ENCODE data around the gene HNF1A. TPM values are rescaled to one million over a fixed set of nuclear protein-coding genes. Genes with fewer than 3 reads are reported as not detected.
"Not testable (repeated sequence)": the region's sequence is repeated elsewhere in the genome, so short reads cannot be mapped to it uniquely, and the experiment has no call there.

Gene HNF1A
- total RNA-seq, 1 donor from 2014 or later = not detected

DNA sequence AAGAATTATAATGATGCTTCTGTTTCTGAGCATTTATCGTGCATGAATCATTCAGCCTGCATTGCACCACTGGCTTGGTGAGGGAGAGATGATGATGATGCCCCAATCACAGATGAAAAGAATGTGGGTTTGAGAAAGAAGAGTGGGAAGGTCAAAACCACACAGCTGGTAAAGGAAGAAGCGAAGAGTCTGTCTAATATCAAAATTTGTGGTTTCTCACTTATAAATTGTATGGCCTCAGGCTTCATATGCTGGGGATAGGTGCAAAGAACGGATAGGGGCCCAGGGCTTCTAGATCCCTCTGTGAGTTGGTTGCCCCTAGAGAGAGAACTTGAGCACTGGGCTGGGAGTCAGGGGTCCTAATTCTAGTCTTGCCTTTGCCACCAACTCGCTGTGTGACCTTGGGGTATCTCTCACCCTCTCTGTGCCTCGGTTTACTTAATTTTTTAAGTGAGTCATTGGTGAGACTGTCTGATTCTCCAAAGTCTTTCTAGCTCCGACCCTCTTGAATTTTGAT lies 58.5 kb downstream of the HNF1A start:
- H3K27ac ChIP-seq = no peak overlapping the region
- intact Hi-C loops (cut with DNase I) = no loop called here
- no peaks in the 10 kb centered on the region for H3K36me3 ChIP-seq
- H3K4me3 ChIP-seq = no peak overlapping the region
- TF ChIP-seq, protein P1, sequence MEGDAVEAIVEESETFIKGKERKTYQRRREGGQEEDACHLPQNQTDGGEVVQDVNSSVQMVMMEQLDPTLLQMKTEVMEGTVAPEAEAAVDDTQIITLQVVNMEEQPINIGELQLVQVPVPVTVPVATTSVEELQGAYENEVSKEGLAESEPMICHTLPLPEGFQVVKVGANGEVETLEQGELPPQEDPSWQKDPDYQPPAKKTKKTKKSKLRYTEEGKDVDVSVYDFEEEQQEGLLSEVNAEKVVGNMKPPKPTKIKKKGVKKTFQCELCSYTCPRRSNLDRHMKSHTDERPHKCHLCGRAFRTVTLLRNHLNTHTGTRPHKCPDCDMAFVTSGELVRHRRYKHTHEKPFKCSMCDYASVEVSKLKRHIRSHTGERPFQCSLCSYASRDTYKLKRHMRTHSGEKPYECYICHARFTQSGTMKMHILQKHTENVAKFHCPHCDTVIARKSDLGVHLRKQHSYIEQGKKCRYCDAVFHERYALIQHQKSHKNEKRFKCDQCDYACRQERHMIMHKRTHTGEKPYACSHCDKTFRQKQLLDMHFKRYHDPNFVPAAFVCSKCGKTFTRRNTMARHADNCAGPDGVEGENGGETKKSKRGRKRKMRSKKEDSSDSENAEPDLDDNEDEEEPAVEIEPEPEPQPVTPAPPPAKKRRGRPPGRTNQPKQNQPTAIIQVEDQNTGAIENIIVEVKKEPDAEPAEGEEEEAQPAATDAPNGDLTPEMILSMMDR (IDR thresholded peaks at IDR 0.05) = no peak
- no peaks in the 10 kb centered on the region for H3K27me3 ChIP-seq
- no peak for DNase-seq (ENCODE audit: low spot score in 2 of 2)
- H3K4me1 ChIP-seq = no peaks in the 10 kb centered on the region
- no peaks in the 10 kb centered on the region for H3K9me3 ChIP-seq

- DNase-seq (ENCODE audit: low spot score in 2 of 2) = peak in 1 of 2 donors; percentile 65
- Histone ChIP-seq H3K27me3 (no peaks in the 10 kb centered on the region), H3K4me3 (peak within 1 kb of the TSS; percentile 43 to 57), H3K36me3 (no peaks in the 10 kb centered on the region), H3K27ac (peak within 1 kb of the TSS in 1 of 2 donors; percentile 48), H3K4me1 (no peaks in the 10 kb centered on the region), H3K9me3 (no peaks in the 10 kb centered on the region)
- intact Hi-C loops (cut with DNase I) = no loop called here
- TF ChIP-seq, protein P1 (IDR thresholded peaks at IDR 0.05) = no peak
Measured at GRCh38 chr12:121038861-121039668, 60.7 kb downstream of the HNF1A start, which contains the start of gene OASL. Gene OASL, minus strand, starts transcription at chr12:121039246. Its CDS starts 275 bp downstream, at chr12:121038971.

GRCh38 chr12:121043067-121043466 lies 64.7 kb downstream of the HNF1A start:
- Histone ChIP-seq H3K27me3 (no peaks in the 10 kb centered on the region), H3K27ac (no peak overlapping the region), H3K36me3 (no peaks in the 10 kb centered on the region), H3K4me3 (no peak overlapping the region), H3K9me3 (no peaks in the 10 kb centered on the region), H3K4me1 (no peaks in the 10 kb centered on the region)
- DNase-seq (ENCODE audit: low spot score in 2 of 2) = no peak
- intact Hi-C loops (cut with DNase I) = no loop called here
- TF ChIP-seq, protein P1 (IDR thresholded peaks at IDR 0.05) = no peak

DNA sequence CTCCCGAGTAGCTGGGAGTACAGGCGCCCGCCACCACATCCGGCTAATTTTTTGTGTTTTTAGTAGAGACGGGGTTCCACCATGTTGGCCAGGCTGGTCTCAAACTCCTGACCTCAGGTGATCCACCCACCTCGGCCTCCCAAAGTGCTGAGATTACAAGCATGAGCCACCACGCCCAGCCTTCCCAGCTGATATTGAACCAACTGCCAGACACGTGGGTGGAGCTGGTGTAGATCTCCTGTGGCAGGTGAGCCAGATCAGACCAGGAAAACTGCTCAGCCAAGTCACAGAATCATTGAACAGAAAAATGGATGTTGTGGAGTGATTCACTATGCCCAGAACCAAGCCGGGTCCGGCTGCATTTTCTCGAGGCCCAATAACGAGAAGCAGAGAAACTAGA lies 69.1 kb downstream of the HNF1A start:
- H3K9me3 ChIP-seq; H3K27ac ChIP-seq; H3K4me1 ChIP-seq; intact Hi-C loops (cut with DNase I); H3K36me3 ChIP-seq; H3K27me3 ChIP-seq; DNase-seq (ENCODE audit: low spot score in 2 of 2); H3K4me3 ChIP-seq: not testable (repeated sequence)

DNA sequence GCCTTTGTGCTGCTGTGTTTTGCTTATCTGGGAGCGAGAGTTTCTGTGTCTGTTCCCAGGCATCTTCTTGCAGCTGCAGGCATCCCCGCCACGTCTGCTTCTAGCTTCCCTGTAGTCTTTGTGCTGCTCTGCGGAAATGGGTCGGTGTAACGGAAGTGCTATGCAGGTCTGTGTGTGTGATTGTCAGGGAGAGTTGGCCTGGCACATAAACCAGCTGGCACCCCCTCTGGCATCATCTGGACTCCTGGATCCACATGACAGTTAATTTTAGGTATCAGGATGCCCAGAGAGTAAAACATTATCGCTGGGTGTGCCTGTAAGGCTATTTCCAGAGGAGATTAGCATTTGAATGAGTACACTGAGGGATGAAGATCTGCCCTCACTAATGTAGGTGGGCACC lies 70.1 kb downstream of the HNF1A start:
- no peaks in the 10 kb centered on the region for H3K36me3 ChIP-seq
- DNase-seq (ENCODE audit: low spot score in 2 of 2) = peak in 1 of 2 donors; percentile 38
- intact Hi-C loops (cut with DNase I) = no loop called here

DNA sequence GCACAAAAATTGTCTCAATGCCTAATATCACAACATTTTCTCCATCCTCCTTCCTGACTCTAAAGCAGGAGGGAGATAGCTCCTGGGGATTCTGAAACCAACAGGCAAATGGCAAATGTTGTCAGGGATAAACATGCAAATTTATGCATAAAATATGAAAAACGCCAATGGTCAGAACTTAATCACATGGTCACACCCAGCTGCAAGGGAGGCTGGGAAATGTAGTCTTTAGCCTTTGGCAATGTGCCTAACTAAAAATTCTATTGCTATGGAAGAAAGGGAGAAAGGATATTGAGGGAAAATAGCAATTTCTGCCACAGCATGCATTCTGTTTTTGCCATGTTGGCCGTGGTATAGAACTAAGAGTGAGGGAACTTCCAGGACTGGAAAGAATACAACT lies 72.4 kb downstream of the HNF1A start:
- Histone ChIP-seq H3K4me3 (no peak overlapping the region), H3K27me3 (no peaks in the 10 kb centered on the region), H3K36me3 (no peaks in the 10 kb centered on the region), H3K4me1 (no peaks in the 10 kb centered on the region), H3K27ac (no peak overlapping the region), H3K9me3 (no peaks in the 10 kb centered on the region)
- no peak for DNase-seq (ENCODE audit: low spot score in 2 of 2)
- TF ChIP-seq, protein P1 (IDR thresholded peaks at IDR 0.05) = no peak
- intact Hi-C loops (cut with DNase I) = no loop called here

More for the DNA sequence above, 70.1 kb downstream of the HNF1A start:
- Histone ChIP-seq H3K27me3 (no peaks in the 10 kb centered on the region), H3K4me1 (no peaks in the 10 kb centered on the region), H3K27ac (no peak overlapping the region), H3K9me3 (no peaks in the 10 kb centered on the region), H3K4me3 (no peak overlapping the region)
- TF ChIP-seq, protein P1 (IDR thresholded peaks at IDR 0.05) = no peak
